OCI-LY1 (cell line): Measurements from ENCODE around the gene MRO.

Experiments used
- H2AFZ ChIP-seq: fragments of 200-600 bp; sonication (generic), shearing (Covaris generic); 2 replicates; pipeline ENCODE4 v1.6.0; 2014; ENCODE audit warnings: antibody characterized with exemption, mild to moderate bottlenecking, low read length
- H3F3A ChIP-seq: fragments of 200-600 bp; sonication (generic), shearing (Covaris generic); 2 replicates; pipeline ENCODE4 v1.6.0; 2014; ENCODE audit warnings: mild to moderate bottlenecking, antibody characterized with exemption, low read length, moderate library complexity; ENCODE audit not compliant: insufficient read depth
- H3K27ac ChIP-seq: fragments of 200-600 bp; sonication (generic); 2 replicates; pipeline ENCODE4 v1.5.1; 2014; ENCODE audit warnings: low read length, mixed run types, mild to moderate bottlenecking, low read depth; ENCODE audit not compliant: poor library complexity, severe bottlenecking
- H3K27me3 ChIP-seq: fragments of 200-600 bp; sonication (generic); 2 replicates; pipeline ENCODE4 v1.6.0; 2014; ENCODE audit warnings: antibody characterized with exemption, mild to moderate bottlenecking, low read length, moderate library complexity; ENCODE audit not compliant: insufficient read depth
- H3K36me3 ChIP-seq: fragments of 200-600 bp; sonication (generic); 2 replicates; pipeline ENCODE4 v1.6.1; 2014; ENCODE audit warnings: mild to moderate bottlenecking, antibody characterized with exemption, low read length, moderate library complexity, mixed read lengths; ENCODE audit not compliant: insufficient read depth
- H3K4me1 ChIP-seq: fragments of 200-600 bp; sonication (generic); 2 replicates; pipeline ENCODE4 v1.5.1; 2014; ENCODE audit warnings: mild to moderate bottlenecking, low read length, moderate library complexity; ENCODE audit not compliant: insufficient read depth, severe bottlenecking
- H3K4me2 ChIP-seq: fragments of 200-600 bp; sonication (generic), shearing (Covaris generic); 2 replicates; pipeline ENCODE4 v1.6.1; 2014; ENCODE audit warnings: low read length
- H3K4me3 ChIP-seq: fragments of 200-600 bp; sonication (generic); 2 replicates; pipeline ENCODE4 v1.5.1; 2014; ENCODE audit warnings: low read length, low read depth, mild to moderate bottlenecking, mixed read lengths; ENCODE audit not compliant: poor library complexity, severe bottlenecking
- H3K79me2 ChIP-seq: fragments of 200-600 bp; shearing (Covaris generic); 2 replicates; pipeline ENCODE4 v1.6.1; 2016; ENCODE audit warnings: mixed run types, low read length, mixed read lengths; ENCODE audit not compliant: insufficient read depth
- H3K9ac ChIP-seq: fragments of 200-600 bp; sonication (generic), shearing (Covaris generic); 2 replicates; pipeline ENCODE4 v1.6.1; 2014; ENCODE audit warnings: mild to moderate bottlenecking, low read length, mixed read lengths
- H3K9me2 ChIP-seq: fragments of 200-600 bp; sonication (generic), shearing (Covaris generic); 2 replicates; pipeline ENCODE4 v1.6.1; 2014; ENCODE audit warnings: low read depth, mild to moderate bottlenecking, low read length, mixed read lengths
- H3K9me3 ChIP-seq: fragments of 200-600 bp; shearing (Covaris generic); 2 replicates; pipeline ENCODE4 v1.6.1; 2014; ENCODE audit warnings: low read length, mixed read lengths
- H4K20me1 ChIP-seq: fragments of 200-600 bp; sonication (generic), shearing (Covaris generic); 2 replicates; pipeline ENCODE4 v1.6.0; 2016; ENCODE audit warnings: mild to moderate bottlenecking, low read length; ENCODE audit not compliant: insufficient read depth
- CTCF ChIP-seq: fragments of 200-600 bp; sonication (generic), shearing (Covaris generic); IDR thresholded peaks from 2 replicates; pipeline ENCODE4 v1.5.1; 2017; ENCODE audit warnings: mild to moderate bottlenecking, antibody characterized with exemption, low read length, moderate library complexity, mixed read lengths
- EZH2 ChIP-seq: fragments of 200-600 bp; sonication (generic), shearing (Covaris generic); IDR thresholded peaks from 2 replicates; pipeline ENCODE4 v1.8.0; 2017; ENCODE audit warnings: borderline replicate concordance, mixed run types, mild to moderate bottlenecking, antibody characterized with exemption, low read length, moderate library complexity, mixed read lengths

The MRO gene

GRCh38 chr18:50751490-50751889, 68.3 kb downstream of the MRO start:
- H3K9me2 ChIP-seq: no peaks in the 10 kb centered on the region
- H3K27ac ChIP-seq: no peak overlapping the region
- H3K9ac ChIP-seq: no peak overlapping the region
- no peak overlapping the region for H2AFZ ChIP-seq
- no peaks in the 10 kb centered on the region for H3F3A ChIP-seq
- peaks cover 4% of the 10 kb centered on the region; the same call in 1 of the 2 replicates for H3K27me3 ChIP-seq
- no peaks in the 10 kb centered on the region for H3K36me3 ChIP-seq
- no peak overlapping the region for H3K4me3 ChIP-seq
- H3K4me2 ChIP-seq: no peak overlapping the region
- TF ChIP-seq CTCF (no peak), EZH2 (no peak)
- H3K4me1 ChIP-seq: no peaks in the 10 kb centered on the region
- no peaks in the 10 kb centered on the region for H3K9me3 ChIP-seq
- no peaks in the 10 kb centered on the region for H4K20me1 ChIP-seq
- no peaks in the 10 kb centered on the region for H3K79me2 ChIP-seq

GRCh38 chr18:50750546-50750945, 69.3 kb downstream of the MRO start:
- no peaks in the 10 kb centered on the region for H4K20me1 ChIP-seq
- H3K4me3 ChIP-seq: no peak overlapping the region
- no peaks in the 10 kb centered on the region for H3K36me3 ChIP-seq
- no peaks in the 10 kb centered on the region for H3F3A ChIP-seq
- H3K9ac ChIP-seq: no peak overlapping the region
- no peak overlapping the region for H2AFZ ChIP-seq
- no peak overlapping the region for H3K27ac ChIP-seq
- TF ChIP-seq CTCF (no peak), EZH2 (no peak)
- no peaks in the 10 kb centered on the region for H3K9me3 ChIP-seq
- H3K4me2 ChIP-seq: no peak overlapping the region
- H3K79me2 ChIP-seq: no peaks in the 10 kb centered on the region
- no peaks in the 10 kb centered on the region for H3K9me2 ChIP-seq
- H3K27me3 ChIP-seq: peaks cover 4% of the 10 kb centered on the region; the same call in 1 of the 2 replicates
- no peaks in the 10 kb centered on the region for H3K4me1 ChIP-seq

GRCh38 chr18:50749945-50750344, 69.9 kb downstream of the MRO start:
- Histone ChIP-seq H3K4me2 (no peak overlapping the region), H3K9ac (no peak overlapping the region), H3K27ac (no peak overlapping the region), H2AFZ (no peak overlapping the region), H3K4me1 (no peaks in the 10 kb centered on the region), H3K79me2 (no peaks in the 10 kb centered on the region), H3K4me3 (no peak overlapping the region), H3F3A (no peaks in the 10 kb centered on the region), H3K27me3 (peaks cover 4% of the 10 kb centered on the region; the same call in 1 of the 2 replicates), H3K9me2 (no peaks in the 10 kb centered on the region), H3K36me3 (no peaks in the 10 kb centered on the region), H4K20me1 (no peaks in the 10 kb centered on the region), H3K9me3 (no peaks in the 10 kb centered on the region)
- no peak for TF ChIP-seq CTCF
- TF ChIP-seq EZH2: no peak
